Activated CD4-positive, alpha-beta T cell treated with anti-CD3 and anti-CD28 coated beads, Interleukin-2, amount 10 ng/mL, durations not matched to agents 24 days and 14 days (primary cell): ENCODE results near the gene DST. TPM values are rescaled to one million over a fixed set of nuclear protein-coding genes. Genes with fewer than 3 reads are reported as not detected.
"Not testable (repeated sequence)": the region's sequence is repeated elsewhere in the genome, so short reads cannot be mapped to it uniquely, and the experiment has no call there.

Experiments used
- DNase-seq: peaks from one replicate; pipeline ENCODE4 v3.0.0; 2022
- H3K27ac Mint-ChIP-seq: one replicate; pipeline ENCODE4 v1.8.0; 2022; ENCODE audit warnings: mild to moderate bottlenecking, mixed read lengths
- H3K27me3 Mint-ChIP-seq: one replicate; pipeline ENCODE4 v1.8.0; 2022; ENCODE audit warnings: mixed read lengths
- H3K36me3 Mint-ChIP-seq: one replicate; pipeline ENCODE4 v1.8.0; 2022; ENCODE audit warnings: low read depth, mild to moderate bottlenecking, mixed read lengths
- H3K4me1 Mint-ChIP-seq: one replicate; pipeline ENCODE4 v1.8.0; 2021; ENCODE audit warnings: mixed read lengths
- H3K4me3 Mint-ChIP-seq: one replicate; pipeline ENCODE4 v1.8.0; 2022; ENCODE audit warnings: mild to moderate bottlenecking, moderate library complexity, mixed read lengths
- H3K9me3 Mint-ChIP-seq: one replicate; pipeline ENCODE4 v1.8.0; 2021; ENCODE audit warnings: mixed read lengths
- intact Hi-C: fragments of 100-400 bp; cut with micrococcal nuclease; formaldehyde crosslinking; loops from one replicate; pipeline ENCODE4 v1.15.1; 2023
- total RNA-seq: library from RNA; stranded (reverse); gene quantifications from 2 replicates; pipeline ENCODE4 v1.2.3, GENCODE V29; 2022

DST gene
- total RNA-seq, 1 donor from 2014 or later, result 8.0 TPM

DNA sequence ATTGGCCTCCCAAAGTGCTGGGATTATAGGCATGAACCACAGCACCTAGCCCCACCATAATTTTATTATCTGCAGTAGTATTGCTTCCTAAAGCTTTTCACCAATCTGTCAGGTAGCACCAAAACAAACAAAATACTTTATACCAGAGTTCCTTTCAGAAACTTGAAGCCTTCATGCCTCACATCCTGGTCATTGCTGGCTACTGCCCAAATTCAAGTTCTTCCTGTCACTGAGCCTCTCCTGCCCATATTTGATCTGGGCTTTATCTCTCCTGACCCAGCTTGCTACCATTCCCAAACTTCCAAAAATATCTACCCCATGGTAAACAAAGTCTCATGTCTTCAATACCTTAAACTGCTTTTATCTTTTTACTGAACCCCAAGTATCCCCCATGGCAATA is 34.9 kb upstream of the DST start:
- no peaks in the 10 kb centered on the region for H3K9me3 Mint-ChIP-seq
- no peak overlapping the region for H3K4me3 Mint-ChIP-seq

DNA sequence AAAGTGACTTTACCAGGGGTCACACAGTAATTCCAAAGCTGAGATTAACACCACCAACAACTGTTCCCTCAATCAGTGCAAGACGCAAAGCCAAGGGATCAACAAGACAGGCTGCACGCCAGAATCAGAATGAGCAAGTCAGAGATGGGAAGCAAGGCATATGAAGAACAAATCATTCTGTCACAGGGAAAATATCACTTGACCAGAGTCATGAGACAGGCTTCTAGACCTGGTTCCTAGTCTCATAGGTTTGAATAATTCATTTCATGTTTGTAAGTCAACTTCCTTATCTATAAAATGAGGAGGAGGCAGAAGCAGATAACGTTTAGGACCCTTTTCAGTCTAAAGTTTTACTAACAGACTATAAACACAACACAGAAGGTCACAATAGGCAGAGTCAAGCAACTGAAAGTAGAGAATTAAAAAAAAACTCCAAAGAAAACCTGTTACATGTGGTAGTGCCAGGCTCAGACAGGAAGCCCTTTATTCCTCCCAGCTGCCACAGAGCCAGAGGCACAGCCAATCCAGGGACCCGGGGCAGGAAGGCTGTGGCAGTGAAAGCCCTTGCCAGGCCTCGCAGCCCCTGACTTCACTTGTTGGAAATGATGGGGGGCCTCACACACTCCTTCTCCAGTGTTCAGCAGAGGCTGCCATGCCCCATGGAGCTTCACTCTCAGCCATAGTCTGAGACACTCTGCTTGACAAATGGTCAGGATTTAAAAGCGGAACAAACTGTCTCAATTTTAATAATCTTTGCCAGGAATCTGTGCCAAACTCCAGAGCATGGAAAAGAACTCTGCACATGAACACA is 29.2 kb upstream of the DST start:
- no peaks in the 10 kb centered on the region for H3K9me3 Mint-ChIP-seq
- H3K4me1 Mint-ChIP-seq, result no peaks in the 10 kb centered on the region
- DNase-seq, result peak; percentile 41
- no peak overlapping the region for H3K4me3 Mint-ChIP-seq
- no peak overlapping the region for H3K27ac Mint-ChIP-seq
- intact Hi-C loops, result no loop called here
- H3K36me3 Mint-ChIP-seq, result no peaks in the 10 kb centered on the region
- H3K27me3 Mint-ChIP-seq, result no peaks in the 10 kb centered on the region

More for the DNA sequence above, 34.9 kb upstream of the DST start:
- intact Hi-C loops, result no loop called here
- H3K27ac Mint-ChIP-seq, result no peak overlapping the region
- H3K36me3 Mint-ChIP-seq, result no peaks in the 10 kb centered on the region
- no peaks in the 10 kb centered on the region for H3K4me1 Mint-ChIP-seq
- no peaks in the 10 kb centered on the region for H3K27me3 Mint-ChIP-seq
- DNase-seq, result no peak

GRCh38 chr6:56671160-56671559 is 28.5 kb upstream of the DST start:
- H3K4me1 Mint-ChIP-seq, result no peaks in the 10 kb centered on the region
- no peaks in the 10 kb centered on the region for H3K9me3 Mint-ChIP-seq
- H3K27ac Mint-ChIP-seq, result no peak overlapping the region
- intact Hi-C loops, result no loop called here
- H3K36me3 Mint-ChIP-seq, result no peaks in the 10 kb centered on the region
- no peaks in the 10 kb centered on the region for H3K27me3 Mint-ChIP-seq
- no peak for DNase-seq
- no peak overlapping the region for H3K4me3 Mint-ChIP-seq

DNA sequence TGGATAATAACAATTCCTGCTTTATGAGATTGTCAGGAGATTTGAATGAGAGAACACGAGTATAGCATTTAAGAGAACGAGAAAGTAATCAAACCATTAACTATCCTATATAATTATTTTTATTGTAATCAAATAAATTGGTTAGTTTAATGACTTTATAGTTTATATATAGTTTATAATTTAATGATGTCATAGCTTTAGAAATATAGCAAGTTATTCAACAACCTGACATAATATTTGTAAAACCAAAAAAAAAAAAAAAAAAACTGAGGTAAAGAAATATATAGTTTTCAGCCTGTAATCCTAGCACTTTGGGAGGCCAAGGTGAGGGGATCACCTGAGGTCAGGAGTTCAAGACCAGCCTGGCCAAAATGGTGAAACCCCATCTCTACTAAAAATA is 26.4 kb upstream of the DST start:
- H3K9me3 Mint-ChIP-seq, result no peaks in the 10 kb centered on the region
- intact Hi-C loops, result no loop called here
- no peaks in the 10 kb centered on the region for H3K27me3 Mint-ChIP-seq
- no peaks in the 10 kb centered on the region for H3K4me1 Mint-ChIP-seq
- no peak for DNase-seq
- no peak overlapping the region for H3K27ac Mint-ChIP-seq
- no peak overlapping the region for H3K4me3 Mint-ChIP-seq
- no peaks in the 10 kb centered on the region for H3K36me3 Mint-ChIP-seq

DNA sequence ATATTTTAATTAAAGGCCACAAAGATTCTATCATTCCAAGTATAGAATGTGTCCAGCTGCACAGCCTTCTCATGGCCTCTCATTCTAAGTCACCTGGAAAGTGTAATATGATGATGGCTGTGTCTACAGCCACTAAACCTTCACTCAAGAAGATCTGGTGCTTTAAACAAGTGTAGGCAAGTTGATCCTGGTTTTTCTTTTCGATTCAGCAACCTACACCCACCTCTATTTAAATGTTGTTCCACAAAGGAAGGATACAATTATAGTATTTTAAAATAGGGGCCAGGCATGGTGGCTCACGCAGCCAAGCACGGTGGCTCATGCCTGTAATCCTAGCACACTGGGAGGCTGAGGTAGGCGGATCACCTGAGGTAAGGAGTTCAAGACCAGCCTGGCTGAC is 25.5 kb upstream of the DST start:
- Mint-ChIP-seq H3K4me3 (no peak overlapping the region), H3K9me3 (no peaks in the 10 kb centered on the region), H3K27ac (no peak overlapping the region), H3K36me3 (no peaks in the 10 kb centered on the region), H3K27me3 (no peaks in the 10 kb centered on the region), H3K4me1 (no peaks in the 10 kb centered on the region)
- intact Hi-C loops, result no loop called here
- no peak for DNase-seq

GRCh38 chr6:56667336-56667735 is 24.6 kb upstream of the DST start:
- no peak overlapping the region for H3K4me3 Mint-ChIP-seq
- H3K4me1 Mint-ChIP-seq, result no peaks in the 10 kb centered on the region
- H3K36me3 Mint-ChIP-seq, result no peaks in the 10 kb centered on the region
- H3K9me3 Mint-ChIP-seq, result no peaks in the 10 kb centered on the region
- no peak for DNase-seq
- H3K27me3 Mint-ChIP-seq, result no peaks in the 10 kb centered on the region
- H3K27ac Mint-ChIP-seq, result no peak overlapping the region
- intact Hi-C loops, result no loop called here

- Mint-ChIP-seq H3K36me3 (no peaks in the 10 kb centered on the region), H3K9me3 (no peaks in the 10 kb centered on the region), H3K4me1 (peaks cover 5% of the 10 kb centered on the region), H3K4me3 (no peak overlapping the region), H3K27ac (no peak overlapping the region), H3K27me3 (no peaks in the 10 kb centered on the region)
- DNase-seq, result no peak
- intact Hi-C loops, result no loop called here
Measured at GRCh38 chr6:56664029-56664428, 21.3 kb upstream of the DST start.

- intact Hi-C loops, result no loop called here
- no peak for DNase-seq
- Mint-ChIP-seq H3K27ac (no peak overlapping the region), H3K27me3 (no peaks in the 10 kb centered on the region), H3K9me3 (no peaks in the 10 kb centered on the region), H3K4me1 (peaks cover 5% of the 10 kb centered on the region), H3K4me3 (no peak overlapping the region), H3K36me3 (no peaks in the 10 kb centered on the region)
Measured at GRCh38 chr6:56663344-56663743, 20.7 kb upstream of the DST start.

DNA sequence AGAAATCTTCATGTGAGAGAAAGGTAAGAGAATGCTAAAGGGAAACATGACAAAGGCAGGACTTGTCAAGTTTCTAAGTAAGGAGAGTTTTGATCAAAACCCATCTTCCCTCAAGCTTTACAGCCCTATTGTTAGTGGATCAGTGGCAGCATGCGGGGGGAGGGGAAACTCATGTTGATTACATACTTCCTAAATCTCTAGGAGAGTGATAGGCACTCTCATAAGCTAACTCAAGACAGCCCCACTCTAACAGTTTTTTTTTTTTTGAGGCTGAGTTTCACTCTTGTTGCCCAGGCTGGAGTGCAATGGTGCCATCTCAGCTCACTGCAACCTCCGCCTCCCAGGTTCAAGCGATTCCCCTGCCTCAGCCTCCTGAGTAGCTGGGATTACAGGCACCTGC is 18.6 kb upstream of the DST start:
- H3K36me3 Mint-ChIP-seq, DNase-seq, intact Hi-C loops, H3K9me3 Mint-ChIP-seq, H3K4me3 Mint-ChIP-seq, H3K27ac Mint-ChIP-seq, H3K27me3 Mint-ChIP-seq, H3K4me1 Mint-ChIP-seq: not testable (repeated sequence)

GRCh38 chr6:56660381-56660730 is 17.7 kb upstream of the DST start:
- no peaks in the 10 kb centered on the region for H3K27me3 Mint-ChIP-seq
- no peaks in the 10 kb centered on the region for H3K9me3 Mint-ChIP-seq
- DNase-seq, result no peak
- intact Hi-C loops, result no loop called here
- no peaks in the 10 kb centered on the region for H3K36me3 Mint-ChIP-seq
- no peak overlapping the region for H3K27ac Mint-ChIP-seq
- H3K4me1 Mint-ChIP-seq, result peaks cover 5% of the 10 kb centered on the region
- no peak overlapping the region for H3K4me3 Mint-ChIP-seq

- no peaks in the 10 kb centered on the region for H3K36me3 Mint-ChIP-seq
- no peaks in the 10 kb centered on the region for H3K27me3 Mint-ChIP-seq
- peaks cover 5% of the 10 kb centered on the region for H3K4me1 Mint-ChIP-seq
- intact Hi-C loops, result no loop called here
- H3K27ac Mint-ChIP-seq, result no peak overlapping the region
- no peak overlapping the region for H3K4me3 Mint-ChIP-seq
- peak; percentile 57 for DNase-seq
- no peaks in the 10 kb centered on the region for H3K9me3 Mint-ChIP-seq
Measured at GRCh38 chr6:56659721-56660380, 17.2 kb upstream of the DST start.

GRCh38 chr6:56658326-56658725 is 15.6 kb upstream of the DST start:
- Mint-ChIP-seq H3K9me3 (no peaks in the 10 kb centered on the region), H3K4me1 (peaks cover 5% of the 10 kb centered on the region), H3K27ac (no peak overlapping the region), H3K27me3 (no peaks in the 10 kb centered on the region), H3K36me3 (no peaks in the 10 kb centered on the region), H3K4me3 (no peak overlapping the region)
- intact Hi-C loops, result no loop called here
- no peak for DNase-seq

- intact Hi-C loops, result no loop called here
- Mint-ChIP-seq H3K27ac (no peak overlapping the region), H3K27me3 (no peaks in the 10 kb centered on the region), H3K4me3 (no peak overlapping the region), H3K9me3 (no peaks in the 10 kb centered on the region), H3K4me1 (peaks cover 5% of the 10 kb centered on the region), H3K36me3 (no peaks in the 10 kb centered on the region)
- DNase-seq, result no peak
Measured at GRCh38 chr6:56657354-56657753, 14.7 kb upstream of the DST start.

DNA sequence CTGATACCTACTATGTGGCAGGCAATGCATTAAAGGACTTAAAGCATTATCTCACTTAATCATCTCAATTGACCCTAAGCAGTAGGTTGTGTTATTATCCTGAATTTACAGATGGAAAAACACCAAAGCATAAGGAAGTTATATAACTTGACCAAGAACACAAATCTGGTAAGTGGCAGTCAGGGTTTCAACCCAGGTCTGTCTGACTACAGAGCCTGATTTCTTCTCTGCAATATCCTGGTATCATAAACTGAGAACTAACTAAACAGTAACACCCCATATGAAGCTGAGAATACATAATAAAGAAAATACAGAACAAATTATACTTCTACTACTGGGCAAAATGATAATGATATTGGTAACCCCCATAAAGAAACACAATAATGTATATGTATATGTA is 13.8 kb upstream of the DST start:
- no peaks in the 10 kb centered on the region for H3K9me3 Mint-ChIP-seq
- H3K27ac Mint-ChIP-seq, result no peak overlapping the region
- peaks cover 1% of the 10 kb centered on the region for H3K27me3 Mint-ChIP-seq
- H3K36me3 Mint-ChIP-seq, result no peaks in the 10 kb centered on the region
- intact Hi-C loops, result no loop called here
- no peak for DNase-seq
- no peak overlapping the region for H3K4me3 Mint-ChIP-seq
- H3K4me1 Mint-ChIP-seq, result peaks cover 5% of the 10 kb centered on the region

- intact Hi-C loops, result no loop called here
- H3K9me3 Mint-ChIP-seq, result no peaks in the 10 kb centered on the region
- H3K36me3 Mint-ChIP-seq, result no peaks in the 10 kb centered on the region
- peaks cover 2% of the 10 kb centered on the region for H3K27me3 Mint-ChIP-seq
- peaks cover 5% of the 10 kb centered on the region for H3K4me1 Mint-ChIP-seq
- DNase-seq, result no peak
- H3K4me3 Mint-ChIP-seq, result no peak overlapping the region
- no peak overlapping the region for H3K27ac Mint-ChIP-seq
Measured at GRCh38 chr6:56655996-56656395, 13.3 kb upstream of the DST start.
